Ishikawa (cell line): ENCODE data around the gene AUTS2.

Experiments used
- CEBPB ChIP-seq: IDR thresholded peaks from 2 replicates; pipeline ENCODE4 v1.6.1; 2012
- CREB1 ChIP-seq: IDR thresholded peaks from 2 replicates; pipeline ENCODE4 v1.6.1; 2012; ENCODE audit warnings: low read depth
- EGR1 ChIP-seq: IDR thresholded peaks from 2 replicates; pipeline ENCODE4 v1.6.1; 2012
- EP300 ChIP-seq: IDR thresholded peaks from 2 replicates; pipeline ENCODE4 v1.6.1; 2012; ENCODE audit warnings: borderline replicate concordance
- FOXM1 ChIP-seq: IDR thresholded peaks from 2 replicates; pipeline ENCODE4 v1.6.1; 2012; ENCODE audit warnings: low read depth, borderline replicate concordance
- MAX ChIP-seq: IDR thresholded peaks from 2 replicates; pipeline ENCODE4 v1.6.1; 2012
- NFIC ChIP-seq: IDR thresholded peaks from 2 replicates; pipeline ENCODE4 v1.6.1; 2012
- RAD21 ChIP-seq: IDR thresholded peaks from 2 replicates; pipeline ENCODE4 v1.6.1; 2012; ENCODE audit warnings: low read depth
- REST ChIP-seq: IDR thresholded peaks from 2 replicates; pipeline ENCODE4 v1.6.1; 2012; ENCODE audit warnings: low read depth, mild to moderate bottlenecking
- TAF1 ChIP-seq: IDR thresholded peaks from 2 replicates; pipeline ENCODE4 v1.6.1; 2012; ENCODE audit warnings: low read depth, mild to moderate bottlenecking
- TCF12 ChIP-seq: IDR thresholded peaks from 2 replicates; pipeline ENCODE4 v1.6.1; 2012; ENCODE audit warnings: low read depth
- TEAD4 ChIP-seq: IDR thresholded peaks from 2 replicates; pipeline ENCODE4 v1.6.1; 2012
- USF1 ChIP-seq: IDR thresholded peaks from 2 replicates; pipeline ENCODE4 v1.6.1; 2012
- YY1 ChIP-seq: IDR thresholded peaks from 2 replicates; pipeline ENCODE4 v1.6.1; 2012; ENCODE audit warnings: low read depth
- ZBTB7A ChIP-seq: IDR thresholded peaks from 2 replicates; pipeline ENCODE4 v1.6.1; 2012; ENCODE audit warnings: low read depth

Gene AUTS2

GRCh38 chr7:70457883-70458680 is 859.8 kb downstream of the AUTS2 start:
- TF ChIP-seq MAX (no peak), RAD21 (no peak), REST (no peak), NFIC (no peak), ZBTB7A (no peak), TCF12 (no peak), YY1 (no peak), EP300 (no peak), FOXM1 (no peak)

- TF ChIP-seq USF1 (no peak), YY1 (no peak), CREB1 (no peak), RAD21 (no peak)
Observed at GRCh38 chr7:70458745-70459144, 860.5 kb downstream of the AUTS2 start.

- TF ChIP-seq NFIC: no peak
- TF ChIP-seq EGR1: no peak
- TF ChIP-seq MAX: no peak
- no peak for TF ChIP-seq TCF12
- no peak for TF ChIP-seq ZBTB7A
- no peak for TF ChIP-seq RAD21
- no peak for TF ChIP-seq USF1
Observed at GRCh38 chr7:70459546-70459945, 861.3 kb downstream of the AUTS2 start.

GRCh38 chr7:70460071-70460470 is 861.8 kb downstream of the AUTS2 start:
- TF ChIP-seq RAD21 (no peak), TEAD4 (no peak), MAX (no peak), EGR1 (no peak), CEBPB (no peak), CREB1 (no peak), EP300 (no peak), NFIC (no peak), YY1 (no peak), FOXM1 (no peak), TAF1 (no peak), REST (no peak), USF1 (no peak)

GRCh38 chr7:70460562-70460961 is 862.3 kb downstream of the AUTS2 start:
- no peak for TF ChIP-seq USF1
- TF ChIP-seq REST: no peak
- no peak for TF ChIP-seq TEAD4
- TF ChIP-seq EP300: no peak
- TF ChIP-seq ZBTB7A: no peak
- TF ChIP-seq NFIC: no peak
- TF ChIP-seq EGR1: no peak
- no peak for TF ChIP-seq FOXM1
- TF ChIP-seq TAF1: no peak
- TF ChIP-seq TCF12: no peak
- TF ChIP-seq MAX: no peak
- TF ChIP-seq CREB1: no peak
- TF ChIP-seq YY1: no peak
- TF ChIP-seq RAD21: no peak
- TF ChIP-seq CEBPB: no peak
